A673 (cell line): ENCODE data around the gene ACADVL.

Source experiments
- CTCF ChIP-seq: fragments of 300-800, 200-600 bp; sonication (generic); conservative IDR thresholded peaks from 2 replicates; pipeline ENCODE4 v1.5.1; 2017; ENCODE audit warnings: low read depth, mild to moderate bottlenecking, antibody characterized with exemption, low read length, moderate library complexity, mixed read lengths
- EZH2 ChIP-seq: fragments of 200-600 bp; sonication (generic); IDR thresholded peaks from 2 replicates; pipeline ENCODE4 v1.6.1; 2017; ENCODE audit warnings: borderline replicate concordance, low read depth, mild to moderate bottlenecking, mixed read lengths, antibody characterized with exemption, low read length; ENCODE audit not compliant: poor library complexity, severe bottlenecking

GRCh38 chr17:7225711-7226331 lies 6.1 kb downstream of the ACADVL start:
- TF ChIP-seq CTCF (no peak), EZH2 (no peak)
